Activated T-cell treated with anti-CD3 and anti-CD28 coated beads, Interleukin-2, amount 50 U/mL, for 1 hour (primary cell): ENCODE results near the gene GRIP2.

ENCODE experiments used
- DNase-seq: peaks from one replicate; pipeline ENCODE4 v3.0.0-alpha.2; 2020

GRIP2 gene

DNA sequence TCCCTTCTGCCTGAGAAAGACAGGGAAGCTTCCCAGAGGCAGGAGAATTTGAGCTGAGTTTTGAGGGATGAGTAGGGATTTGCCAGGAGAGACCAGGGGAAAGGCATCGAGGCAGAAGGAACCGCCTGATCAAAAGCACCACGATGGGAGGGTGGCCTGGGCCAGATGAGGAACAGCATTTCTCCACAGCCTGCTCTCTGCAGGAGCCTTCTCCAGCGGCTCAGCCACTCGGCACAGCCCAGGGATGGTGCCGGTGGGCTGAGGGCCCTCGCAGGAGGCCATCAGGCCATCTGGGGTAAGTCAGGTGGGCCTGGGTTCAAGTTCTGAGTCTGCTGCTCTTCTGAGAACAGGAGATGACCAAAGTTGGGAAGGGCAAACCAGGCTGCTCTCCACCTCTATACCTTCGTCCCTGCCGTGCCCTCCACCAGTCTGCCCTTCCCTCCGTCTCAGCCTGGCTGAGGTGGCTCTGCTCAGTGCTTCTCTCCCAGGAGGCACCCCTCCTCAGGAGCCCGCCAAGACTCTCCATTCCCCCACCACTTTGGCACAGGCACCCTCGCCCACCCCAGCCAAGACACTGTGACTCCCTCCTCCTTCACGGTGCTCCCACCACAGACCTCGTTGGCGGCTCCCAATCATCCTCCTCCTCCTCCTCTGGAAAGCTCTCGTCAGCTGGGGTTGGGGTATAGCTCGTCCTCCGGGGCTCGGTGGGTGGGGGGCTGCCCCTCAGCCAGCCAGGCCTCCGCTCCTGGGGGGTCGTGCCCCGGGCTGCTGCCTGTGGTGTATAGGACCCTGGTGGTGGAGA lies 34.9 kb downstream of the GRIP2 start:
- peak; percentile 8 for DNase-seq

GRCh38 chr3:14503706-14504065 lies 36.5 kb downstream of the GRIP2 start:
- DNase-seq: no peak

GRCh38 chr3:14503033-14503705 lies 37.0 kb downstream of the GRIP2 start:
- DNase-seq: no peak

GRCh38 chr3:14502472-14502871 lies 37.7 kb downstream of the GRIP2 start:
- no peak for DNase-seq

- DNase-seq: no peak
These were observed 42.8 kb downstream of the GRIP2 start for GRCh38 chr3:14497321-14497720.

GRCh38 chr3:14496351-14496750 lies 43.8 kb downstream of the GRIP2 start:
- DNase-seq: no peak

- DNase-seq: no peak
These were observed 45.2 kb downstream of the GRIP2 start for GRCh38 chr3:14494973-14495300.

DNA sequence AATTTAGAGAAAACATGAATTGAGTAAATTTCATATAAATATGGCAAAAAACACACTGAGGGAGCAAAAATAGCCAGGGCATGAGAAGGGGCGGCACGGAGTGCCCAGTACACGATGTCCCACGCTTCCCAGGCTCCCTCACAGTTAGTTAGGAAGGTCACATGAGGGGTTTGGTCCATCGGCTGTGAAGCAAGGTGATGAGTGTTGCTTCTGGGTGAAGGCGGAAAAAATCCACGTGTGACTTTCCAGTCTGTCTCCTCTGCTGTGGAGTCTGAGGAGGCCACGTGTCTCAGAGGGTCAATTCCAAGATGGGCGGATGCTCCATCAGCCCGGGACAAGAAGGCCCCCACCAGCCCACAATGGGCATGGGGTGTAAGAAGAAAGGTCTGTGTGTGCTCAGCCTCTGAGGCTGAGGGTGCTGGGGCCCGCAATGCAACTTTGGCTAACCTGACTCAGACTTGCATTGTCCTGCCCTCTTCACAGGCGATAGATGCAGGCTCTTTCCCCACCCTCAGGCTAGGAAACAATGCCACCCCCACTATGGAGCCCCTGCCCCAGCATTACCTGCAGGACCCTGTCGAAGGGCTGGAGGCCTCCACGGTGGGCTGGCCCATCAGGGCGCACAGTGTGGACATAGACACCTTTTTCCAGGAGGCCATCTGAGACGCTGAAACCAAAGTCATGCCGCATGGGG lies 45.7 kb downstream of the GRIP2 start:
- no peak for DNase-seq

- no peak for DNase-seq
These were observed 46.9 kb downstream of the GRIP2 start for GRCh38 chr3:14492948-14493881.

DNA sequence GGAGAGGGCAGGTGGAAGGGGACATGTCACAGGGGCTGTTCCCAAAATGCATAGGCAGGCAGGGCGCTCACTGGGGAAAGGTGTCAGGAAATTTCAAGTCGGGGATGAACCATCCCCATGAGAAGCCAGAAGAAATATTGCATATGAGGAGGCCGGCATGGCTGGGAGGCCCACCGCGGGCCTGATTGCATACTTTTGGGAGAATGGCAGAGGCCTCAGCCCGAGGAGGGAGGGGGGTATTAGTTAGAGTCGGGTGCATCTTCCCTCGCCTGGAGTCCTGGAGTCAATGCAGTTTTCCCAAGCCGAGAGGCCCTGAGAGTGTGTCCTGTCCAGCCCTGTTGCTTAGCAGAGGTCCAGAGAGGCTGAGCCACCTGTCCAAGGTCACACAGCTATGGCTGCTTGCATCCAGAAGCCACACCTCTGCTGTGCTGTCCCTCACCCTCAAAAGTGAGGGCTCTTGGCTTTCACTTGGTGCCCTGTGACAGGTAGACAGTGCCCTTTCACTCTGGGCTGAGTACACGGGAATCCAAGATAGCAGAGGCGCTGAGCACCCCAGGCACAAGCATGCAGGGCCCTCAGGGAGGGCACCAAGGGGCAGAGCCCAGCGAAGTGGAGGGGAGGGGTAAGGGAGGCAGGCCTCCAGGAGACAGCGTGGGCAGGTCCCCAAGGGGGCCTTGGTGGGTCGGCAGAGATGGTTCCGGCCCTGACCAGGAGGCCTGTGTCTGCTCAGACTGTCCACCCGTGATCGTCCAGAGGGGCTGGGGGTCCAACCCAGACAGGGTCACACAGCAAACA lies 48.5 kb downstream of the GRIP2 start:
- no peak for DNase-seq

- no peak for DNase-seq
These were observed 49.3 kb downstream of the GRIP2 start for GRCh38 chr3:14490831-14491230.

DNA sequence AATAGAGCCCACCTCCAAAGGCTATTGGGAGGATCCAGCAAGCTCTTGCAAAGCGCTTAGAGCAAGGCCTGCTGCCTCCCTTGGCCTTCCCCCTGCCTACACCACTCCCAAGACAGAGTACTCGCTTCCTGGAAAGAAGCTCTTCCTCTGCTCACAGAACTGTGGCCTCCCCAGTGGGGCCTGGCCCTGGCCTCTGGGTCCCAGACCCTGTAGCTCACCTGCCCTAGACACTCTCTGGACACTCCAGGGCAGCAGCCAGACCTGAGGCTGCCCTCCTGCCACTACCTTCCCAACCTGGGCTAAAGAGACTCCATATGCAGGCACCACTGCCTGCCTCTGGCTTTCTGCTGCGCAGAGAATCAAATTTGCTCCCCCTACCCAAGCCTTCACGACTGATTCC lies 49.9 kb downstream of the GRIP2 start:
- DNase-seq: no peak

DNA sequence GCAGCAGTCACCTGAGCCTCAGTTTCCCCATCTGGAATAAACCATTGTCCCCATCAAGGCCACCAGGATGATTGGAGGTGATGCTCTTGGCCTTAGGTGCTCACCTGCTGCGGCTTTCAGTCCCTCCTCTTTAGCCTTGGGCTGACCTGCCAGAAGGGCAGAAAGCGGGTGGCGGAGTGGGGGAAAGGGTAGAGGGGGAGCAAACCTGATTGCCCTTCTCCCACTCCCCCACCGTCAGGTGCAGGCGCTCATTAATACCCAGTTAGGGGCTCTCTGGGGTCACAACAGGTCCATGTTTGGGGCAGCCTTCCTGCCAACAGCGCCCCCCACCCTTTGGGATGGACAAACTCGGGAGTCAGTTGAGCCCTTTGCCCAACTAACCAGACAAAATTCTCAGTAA lies 50.5 kb downstream of the GRIP2 start:
- DNase-seq: no peak

GRCh38 chr3:14488286-14489041 lies 51.7 kb downstream of the GRIP2 start:
- no peak for DNase-seq

DNA sequence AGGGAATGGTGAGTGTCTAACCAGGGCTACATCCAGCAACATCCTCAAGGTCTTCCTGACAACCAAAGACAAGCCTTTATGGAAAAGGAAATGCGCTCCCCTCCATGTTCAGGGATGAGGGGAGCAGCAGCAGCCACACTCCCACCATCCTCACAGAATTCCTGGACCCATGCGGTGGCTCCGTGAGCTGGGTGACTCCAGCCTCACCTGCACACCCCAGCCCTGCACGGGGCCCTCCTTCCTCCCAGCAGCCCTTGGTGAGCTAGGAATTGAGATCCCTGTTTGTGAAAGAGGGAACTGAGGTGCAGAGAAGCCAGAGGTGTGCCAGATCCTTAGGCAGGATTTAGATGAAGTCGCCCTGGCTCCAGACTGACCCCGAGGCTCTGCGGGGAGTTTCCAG lies 52.3 kb downstream of the GRIP2 start:
- DNase-seq: no peak

- DNase-seq: no peak
These were observed 53.1 kb downstream of the GRIP2 start for GRCh38 chr3:14487086-14487485.

- no peak for DNase-seq
These were observed 53.7 kb downstream of the GRIP2 start for GRCh38 chr3:14486460-14486859.

DNA sequence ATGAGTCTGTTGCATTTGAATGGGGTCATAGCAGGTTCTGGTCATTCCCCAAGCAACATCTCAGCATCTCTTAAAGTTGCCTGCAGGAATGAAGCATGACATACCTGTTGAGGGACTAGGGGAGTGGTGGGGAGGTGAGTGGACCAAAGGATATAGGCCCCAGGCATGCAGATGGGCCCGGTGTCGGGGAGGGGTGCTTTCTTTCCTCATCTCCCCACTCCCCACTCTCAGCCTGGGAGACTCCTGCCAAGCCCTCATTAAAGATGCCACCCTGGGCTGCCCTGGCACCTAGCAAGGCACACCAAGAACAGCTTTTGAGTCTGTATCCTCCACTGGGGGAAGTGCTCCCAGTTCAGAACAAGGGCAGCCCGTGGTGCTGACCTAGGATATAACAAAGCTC lies 54.2 kb downstream of the GRIP2 start:
- DNase-seq: no peak

DNA sequence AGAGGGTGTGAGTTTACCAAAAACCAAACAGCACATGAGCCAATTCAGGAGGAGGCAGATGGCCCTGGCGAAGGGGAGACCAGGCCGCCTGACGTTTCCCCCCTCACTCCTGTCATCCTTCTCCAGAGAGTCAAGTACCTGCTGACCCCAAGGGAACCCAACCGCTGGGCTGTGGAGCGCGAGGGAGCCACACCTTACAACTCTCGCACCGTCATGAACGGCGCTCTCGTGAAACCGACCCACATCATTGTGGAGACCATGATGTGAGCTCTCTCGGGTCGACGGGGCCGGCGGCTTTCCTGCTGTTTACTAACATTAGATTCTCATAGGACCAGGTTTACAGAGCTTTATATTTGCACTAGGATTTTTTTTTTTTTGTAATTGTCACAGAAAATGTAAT lies 55.4 kb downstream of the GRIP2 start:
- DNase-seq: no peak

DNA sequence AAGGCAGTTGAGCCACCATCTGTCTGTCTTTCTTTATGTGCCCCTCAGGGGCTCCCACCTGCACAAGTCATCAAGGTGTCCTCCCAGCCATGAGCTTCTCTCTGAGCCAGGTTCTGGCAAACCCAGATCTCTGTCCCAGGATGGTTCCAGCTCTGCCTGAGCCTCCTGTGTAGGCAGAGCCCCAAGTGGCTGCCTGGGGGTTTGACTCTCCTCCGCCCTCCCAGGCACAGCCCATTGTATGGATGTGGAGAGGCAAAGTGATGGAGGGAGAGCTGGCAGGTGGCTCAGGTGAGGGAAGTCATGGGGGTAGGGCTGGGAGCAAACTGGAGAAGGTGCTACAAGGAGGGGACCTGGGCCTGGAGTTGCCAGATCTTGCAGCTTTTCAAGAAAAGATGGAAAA lies 56.9 kb downstream of the GRIP2 start:
- DNase-seq: no peak

- DNase-seq: no peak
These were observed 57.8 kb downstream of the GRIP2 start for GRCh38 chr3:14482271-14482721.
